Cardiac septum (tissue), 1 donor: ENCODE data around the gene MRPL52. TPM values are rescaled to one million over a fixed set of nuclear protein-coding genes. Genes with fewer than 3 reads are reported as not detected.
A peak's percentile ranks its signal among the peaks of the same experiment; 100 is the strongest.
"Not testable (repeated sequence)": the region's sequence is repeated elsewhere in the genome, so short reads cannot be mapped to it uniquely, and the experiment has no call there.

Experiments used
- DNase-seq: peaks from one replicate; pipeline ENCODE4 v3.0.0-alpha.2; 2020; ENCODE audit warnings: low spot score
- intact Hi-C: fragments of 100-400 bp; cut with DNase I; formaldehyde crosslinking; loops from one replicate; pipeline ENCODE4 v1.14.0; 2022
- long read RNA-seq: library from polyadenylated mRNA; unstranded; transcript quantifications from one replicate; pipeline ENCODE4 v2.0.0, GENCODE V29; 2021
- total RNA-seq: library from RNA; stranded (reverse); fragmentation: NEBNext Ultra II Directional; extraction: Animal tissue kit (Norgen Biotek cat#: 25700); gene quantifications from one replicate; pipeline ENCODE4 v1.2.1, GENCODE V29; 2021
- donor health status: DM: no; HTN: no; CAD: no.

Gene MRPL52
- 96.7 TPM for total RNA-seq
- long read RNA-seq, transcript MRPL52-203 (5 exons, 1,111 nt), result minor isoform, 6 of 26 reads
- long read RNA-seq, transcript MRPL52-215 (5 exons, 398 nt), result minor isoform, 6 of 26 reads
- long read RNA-seq, transcript MRPL52-202 (5 exons, 1,118 nt), result major isoform, 11 of 26 reads
- long read RNA-seq, partial matches to known transcripts, result 0 of 26 reads
- long read RNA-seq, other reads (novel, unspliced or antisense), result 1 of 26 reads

DNA sequence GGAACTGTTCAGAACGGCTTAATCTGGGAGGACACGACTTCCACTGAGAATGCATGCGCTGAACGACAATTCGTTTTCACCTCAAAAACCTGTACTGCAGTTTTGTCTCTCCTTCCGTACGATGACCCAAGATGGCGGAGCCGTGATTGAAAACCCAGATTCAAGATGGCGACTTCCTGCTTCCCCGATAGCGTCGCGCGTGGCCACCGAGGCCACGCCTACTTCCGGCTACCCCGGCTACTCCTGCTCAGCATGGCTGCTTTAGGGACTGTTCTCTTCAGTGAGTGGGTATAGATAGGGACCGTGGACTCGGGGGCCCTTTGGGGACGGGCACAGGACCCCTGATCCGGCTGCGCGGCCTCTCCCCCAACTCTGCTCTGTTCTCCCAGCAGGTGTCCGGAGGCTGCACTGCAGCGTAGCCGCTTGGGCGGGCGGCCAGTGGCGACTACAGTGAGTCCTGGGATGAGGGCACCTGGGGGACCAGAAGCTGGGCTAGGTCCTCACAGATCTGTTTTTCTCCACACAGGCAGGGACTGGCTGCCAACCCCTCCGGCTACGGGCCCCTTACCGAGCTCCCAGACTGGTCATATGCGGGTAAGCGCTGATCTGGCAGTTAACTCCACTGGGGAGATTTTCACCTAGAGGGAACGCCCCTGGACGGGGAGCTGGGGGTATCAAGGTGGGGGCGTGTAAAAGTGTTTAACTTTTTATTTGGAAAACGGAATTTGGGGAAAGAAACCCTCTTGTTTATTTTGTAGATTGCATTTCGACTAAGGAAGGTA, at the start of gene MRPL52:
Gene MRPL52, plus strand, starts transcription at position 227 of the 782 bp plus-strand sequence. Its CDS starts 26 bp downstream, at position 253.
- DNase-seq, result peak; percentile 94
- intact Hi-C loops, result loop anchor here (2.0 kb wide), 1 partner anchor 21 kb away; no protein-coding TSS in a partner anchor

DNA sequence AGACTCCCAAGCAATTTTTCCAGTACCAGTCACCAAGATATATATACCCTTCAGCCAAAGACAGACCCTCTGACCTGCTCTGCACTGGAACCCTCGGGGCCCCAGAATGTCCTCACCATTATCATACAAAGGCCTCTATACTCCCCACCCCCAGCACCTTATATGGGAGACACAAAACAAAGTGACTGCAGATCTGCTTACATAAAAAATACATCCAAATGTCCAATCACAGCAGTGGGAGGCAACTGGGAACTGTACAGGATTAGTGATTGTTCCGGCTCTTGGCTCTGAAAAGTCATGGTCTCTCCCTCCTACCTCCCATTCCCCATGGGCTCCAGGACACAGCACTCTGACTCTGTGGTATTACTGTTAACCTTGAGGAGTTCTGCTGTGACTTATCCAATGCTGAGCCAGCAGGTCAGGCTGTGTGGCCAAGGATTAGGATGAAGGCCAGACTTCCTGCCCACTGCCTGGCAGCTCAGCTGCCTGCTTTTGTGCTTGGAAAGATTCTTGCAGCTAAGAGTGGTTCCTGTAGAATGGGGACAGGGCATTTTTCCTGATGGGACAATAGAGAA, 49.5 kb upstream of the MRPL52 start:
- intact Hi-C loops, result no loop called here
- no peak for DNase-seq

GRCh38 chr14:22780941-22781300, 48.8 kb upstream of the MRPL52 start:
- intact Hi-C loops, result no loop called here
- no peak for DNase-seq

- intact Hi-C loops, result no loop called here
Observed at GRCh38 chr14:22781301-22781991, 48.2 kb upstream of the MRPL52 start.

GRCh38 chr14:22786685-22787084, 43.0 kb upstream of the MRPL52 start:
- no peak for DNase-seq
- intact Hi-C loops, result no loop called here

More at GRCh38 chr14:22781301-22781991, 48.2 kb upstream of the MRPL52 start:
- no peak for DNase-seq

GRCh38 chr14:22791301-22791700, 38.4 kb upstream of the MRPL52 start:
- intact Hi-C loops, result no loop called here
- no peak for DNase-seq

DNA sequence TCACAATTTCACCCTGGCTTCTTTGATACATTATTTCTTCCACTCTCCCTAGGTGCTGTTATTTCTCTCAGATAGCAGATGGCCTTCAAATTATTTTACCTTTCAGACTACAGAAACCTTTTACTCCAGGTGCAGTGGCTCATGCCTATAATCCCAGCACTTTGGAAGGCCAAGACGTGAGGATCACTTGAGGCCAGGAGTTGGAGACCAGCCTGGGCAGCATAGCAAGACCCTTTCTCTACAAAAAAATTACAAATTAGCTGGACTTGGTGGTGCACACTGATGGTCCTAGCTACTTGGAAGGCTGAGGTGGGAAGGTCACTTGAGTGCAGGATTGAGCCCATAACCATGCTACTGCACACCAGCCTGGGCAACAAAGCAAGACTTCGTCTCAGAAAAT, 37.5 kb upstream of the MRPL52 start:
- intact Hi-C loops, result no loop called here
- DNase-seq, result no peak

- DNase-seq, intact Hi-C loops: not testable (repeated sequence)
Observed at GRCh38 chr14:22793550-22793949, 36.1 kb upstream of the MRPL52 start.

DNA sequence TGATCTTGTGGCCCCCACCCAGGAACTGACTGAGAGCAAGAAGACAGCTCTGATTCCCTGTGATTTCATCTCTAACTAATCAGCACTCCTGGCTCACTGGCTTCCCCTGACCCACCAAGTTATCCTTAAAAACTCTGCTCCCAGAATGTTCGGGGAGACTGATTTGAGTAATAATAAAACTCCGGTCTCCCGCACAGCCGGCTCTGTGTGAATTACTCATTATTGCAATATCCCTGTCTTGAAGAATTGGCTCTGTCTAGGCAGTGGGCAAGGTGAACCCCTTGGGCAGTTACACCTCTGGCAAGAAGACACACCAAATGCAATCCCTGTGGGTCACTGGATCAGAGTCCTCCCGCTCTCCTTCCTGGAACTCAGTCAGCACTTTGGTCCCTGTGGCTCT, 35.7 kb upstream of the MRPL52 start:
- intact Hi-C loops, result no loop called here
- DNase-seq, result no peak

GRCh38 chr14:22794551-22794951, 35.1 kb upstream of the MRPL52 start:
- intact Hi-C loops, result no loop called here
- DNase-seq, result no peak

- intact Hi-C loops, result no loop called here
- no peak for DNase-seq
Observed at GRCh38 chr14:22796087-22796707, 33.5 kb upstream of the MRPL52 start.

- DNase-seq, result no peak
- intact Hi-C loops, result no loop called here
Observed at GRCh38 chr14:22797017-22797917, 32.4 kb upstream of the MRPL52 start.

GRCh38 chr14:22798528-22798927, 31.2 kb upstream of the MRPL52 start:
- intact Hi-C loops, result no loop called here
- no peak for DNase-seq

GRCh38 chr14:22800346-22800745, 29.3 kb upstream of the MRPL52 start:
- intact Hi-C loops, result no loop called here
- DNase-seq, result no peak

DNA sequence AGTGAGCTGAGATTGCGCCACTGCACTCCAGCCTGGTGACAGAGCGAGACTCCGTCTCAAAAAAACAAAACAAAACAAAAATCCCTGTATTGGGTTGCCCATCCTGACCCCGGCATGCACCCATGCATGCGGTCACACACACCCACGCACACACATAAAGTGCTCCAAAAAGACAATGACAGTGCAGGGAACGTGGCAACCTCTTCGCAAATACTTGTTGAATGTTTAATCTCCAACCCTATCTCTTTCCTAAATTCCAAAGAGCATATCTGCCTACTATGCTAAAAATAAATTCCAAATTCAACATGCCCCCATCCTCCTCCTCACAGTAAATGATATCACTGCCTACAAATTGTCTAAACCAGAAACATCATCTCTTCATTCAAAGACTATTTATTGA, 28.0 kb upstream of the MRPL52 start:
- intact Hi-C loops, result no loop called here
- DNase-seq, result no peak

DNA sequence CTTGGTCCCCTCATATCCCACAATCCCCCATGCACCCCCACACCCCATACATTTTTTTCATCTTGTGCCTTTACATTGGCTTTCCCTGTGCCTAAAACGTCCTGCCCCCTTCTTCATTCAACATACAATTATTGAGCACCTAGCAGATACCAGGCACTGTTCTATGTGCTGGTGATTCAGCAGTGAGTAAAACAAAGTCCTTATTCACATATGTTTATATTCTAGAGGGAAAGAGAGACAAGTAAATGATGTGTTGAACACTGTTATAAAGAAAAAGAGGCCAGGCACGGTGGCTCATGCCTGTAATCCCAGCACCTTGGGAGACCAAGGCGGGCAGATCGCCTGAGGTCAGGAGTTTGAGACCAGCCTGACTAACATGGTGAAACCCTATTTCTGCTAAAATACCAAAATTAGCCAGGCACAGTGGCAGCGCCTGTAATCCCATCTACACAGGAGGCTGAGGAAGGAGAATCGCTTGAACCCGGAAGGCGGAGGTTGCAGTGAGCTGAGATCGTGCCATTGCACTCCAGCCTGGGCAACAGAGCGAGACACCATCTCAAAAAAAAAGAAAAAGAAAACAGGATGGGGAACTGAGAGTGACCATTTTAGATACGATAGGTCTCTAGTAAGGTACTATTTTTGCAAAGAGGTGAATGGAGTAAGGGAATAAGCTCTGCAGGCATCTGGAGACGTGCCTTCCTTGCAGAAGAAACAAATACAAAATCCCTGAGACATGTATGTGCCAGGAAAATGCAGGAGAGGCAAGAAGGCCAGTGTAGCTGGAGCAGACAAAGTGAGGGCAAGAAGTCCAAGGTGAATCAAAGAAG, 26.6 kb upstream of the MRPL52 start:
- intact Hi-C loops, result no loop called here

DNA sequence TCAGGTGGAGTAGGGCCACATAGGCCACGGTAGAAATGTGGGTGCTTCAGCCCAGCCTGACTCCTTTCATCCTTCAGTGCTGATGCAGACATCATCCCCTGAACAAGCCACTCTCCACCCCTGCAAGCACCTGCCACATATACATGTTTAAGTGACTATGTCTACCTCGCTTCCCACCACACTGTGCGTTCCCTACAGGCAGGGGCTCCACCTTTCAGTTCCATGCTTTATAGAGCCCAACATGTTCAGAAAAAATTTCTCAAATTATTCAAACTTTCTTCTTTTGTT, 26.1 kb upstream of the MRPL52 start:
- no peak for DNase-seq
- intact Hi-C loops, result no loop called here

More for the DNA sequence above, 26.6 kb upstream of the MRPL52 start:
- no peak for DNase-seq

DNA sequence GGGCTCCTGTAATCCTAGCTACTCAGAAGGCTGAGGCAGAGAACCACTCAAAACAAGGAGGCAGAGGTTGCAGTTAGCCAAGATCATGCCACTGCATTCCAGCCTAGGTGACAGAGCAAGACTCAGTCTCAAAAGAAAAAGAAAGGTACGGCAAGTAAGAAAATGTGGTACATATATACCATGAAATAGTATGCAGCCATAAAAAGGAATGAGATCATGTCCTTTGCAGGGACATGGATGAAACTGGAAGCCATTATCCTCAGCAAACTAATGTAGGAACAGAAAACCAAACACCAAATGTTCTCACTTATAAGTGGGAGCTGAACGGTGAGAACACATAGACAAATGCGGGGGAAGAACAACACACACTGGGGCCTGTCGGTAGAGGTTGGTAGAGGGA, 24.5 kb upstream of the MRPL52 start:
- intact Hi-C loops, DNase-seq: not testable (repeated sequence)
